A673 (cell line): ENCODE measurements around the gene ANKS1B. TPM values are rescaled to one million over a fixed set of nuclear protein-coding genes. Genes with fewer than 3 reads are reported as not detected.

ENCODE experiments used
- BruUV-seq: library from RNA; stranded (reverse); fragments of 400-500 nt; replicated peaks from 2 replicates; lab custom pipeline; 2021; lab: Mats Ljungman, UMichigan
- CTCF ChIA-PET: fragments of 300-600 bp; sonication (Branson Sonifier 250); formaldehyde crosslinking; loops from one replicate; lab custom pipeline; 2022; ENCODE audit warnings: antibody characterized with exemption; lab: Charles Lee
- POLR2A ChIA-PET: fragments of 300-600 bp; sonication (Branson Sonifier 250); formaldehyde crosslinking; loops from one replicate; lab custom pipeline; 2022; ENCODE audit warnings: antibody characterized with exemption; ENCODE audit not compliant: low non-redundant PET; lab: Charles Lee
- DNase-seq: peaks from one replicate; pipeline ENCODE4 v3.0.0-alpha.2; 2015; ENCODE audit warnings: low spot score
- H3K27ac ChIP-seq: fragments of 200-600 bp; sonication (generic); 2 replicates; pipeline ENCODE4 v1.5.1; 2016; ENCODE audit warnings: mixed run types, low read depth, mild to moderate bottlenecking, mixed read lengths, antibody characterized with exemption, low read length; ENCODE audit not compliant: poor library complexity, severe bottlenecking
- H3K27me3 ChIP-seq: fragments of 200-600 bp; sonication (generic); replicated peaks from 2 replicates; pipeline ENCODE4 v1.6.1; 2017; ENCODE audit warnings: mixed run types, low read depth, mild to moderate bottlenecking, mixed read lengths, antibody characterized with exemption, low read length; ENCODE audit not compliant: insufficient read depth, poor library complexity
- H3K36me3 ChIP-seq: fragments of 200-600 bp; sonication (generic); 2 replicates; pipeline ENCODE4 v1.6.1; 2016; ENCODE audit warnings: mixed run types, mild to moderate bottlenecking, mixed read lengths, antibody characterized with exemption, low read length; ENCODE audit not compliant: insufficient read depth, poor library complexity, severe bottlenecking
- H3K4me1 ChIP-seq: fragments of 200-600 bp; sonication (generic); 2 replicates; pipeline ENCODE4 v1.6.1; 2017; ENCODE audit warnings: mixed run types, mild to moderate bottlenecking, mixed read lengths, antibody characterized with exemption, low read length; ENCODE audit not compliant: insufficient read depth, poor library complexity, severe bottlenecking
- H3K4me3 ChIP-seq: fragments of 200-600 bp; sonication (generic); 2 replicates; pipeline ENCODE4 v1.5.1; 2016; ENCODE audit warnings: low read depth, mixed run types, mild to moderate bottlenecking, mixed read lengths, low read length; ENCODE audit not compliant: poor library complexity, severe bottlenecking
- H3K9me3 ChIP-seq: fragments of 200-600 bp; sonication (generic); 2 replicates; pipeline ENCODE4 v1.6.1; 2016; ENCODE audit warnings: mixed run types, low read depth, mild to moderate bottlenecking, mixed read lengths, antibody characterized with exemption, low read length; ENCODE audit not compliant: poor library complexity, severe bottlenecking
- CTCF ChIP-seq: fragments of 300-800, 200-600 bp; sonication (generic); conservative IDR thresholded peaks from 2 replicates; pipeline ENCODE4 v1.5.1; 2017; ENCODE audit warnings: low read depth, mild to moderate bottlenecking, antibody characterized with exemption, low read length, moderate library complexity, mixed read lengths
- EZH2 ChIP-seq: fragments of 200-600 bp; sonication (generic); IDR thresholded peaks from 2 replicates; pipeline ENCODE4 v1.6.1; 2017; ENCODE audit warnings: borderline replicate concordance, low read depth, mild to moderate bottlenecking, mixed read lengths, antibody characterized with exemption, low read length; ENCODE audit not compliant: poor library complexity, severe bottlenecking
- intact Hi-C: fragments of 100-400 bp; cut with micrococcal nuclease; formaldehyde crosslinking; loops from one replicate; pipeline ENCODE4 v1.10.0; 2022; ENCODE audit not compliant: unreplicated experiment
- total RNA-seq: library from RNA; stranded (reverse); gene quantifications from 2 replicates; pipeline ENCODE4 v1.2.3, GENCODE V29; 2021

ANKS1B gene
- total RNA-seq, 1 experiment from 2014 or later, result 0.99 TPM

- ChIA-PET CTCF (no interaction called here), POLR2A (no interaction called here)
- TF ChIP-seq EZH2, result no peak
- no peak for TF ChIP-seq CTCF
These were observed 1162.9 kb downstream of the ANKS1B start for GRCh38 chr12:98821866-98822265.

GRCh38 chr12:98821232-98821631, 1163.5 kb downstream of the ANKS1B start:
- Histone ChIP-seq H3K9me3 (no peaks in the 10 kb centered on the region), H3K36me3 (no peaks in the 10 kb centered on the region), H3K27ac (no peak overlapping the region), H3K4me1 (peaks cover 28% of the 10 kb centered on the region), H3K27me3 (no peaks in the 10 kb centered on the region), H3K4me3 (no peak overlapping the region)
- no peak for DNase-seq
- intact Hi-C loops, result no loop called here
- POLR2A ChIA-PET, result interaction anchor here (0.7 kb wide), 1 partner anchor 105 kb away, joined by 3 read pairs; no protein-coding TSS in a partner anchor
- CTCF ChIA-PET, result no interaction called here
- TF ChIP-seq EZH2, result no peak
- BruUV-seq, result no TSS peak

More at GRCh38 chr12:98821866-98822265, 1162.9 kb downstream of the ANKS1B start:
- Histone ChIP-seq H3K27me3 (no peaks in the 10 kb centered on the region), H3K27ac (no peak overlapping the region), H3K9me3 (no peaks in the 10 kb centered on the region), H3K4me1 (peaks cover 28% of the 10 kb centered on the region), H3K4me3 (no peak overlapping the region), H3K36me3 (no peaks in the 10 kb centered on the region)
- intact Hi-C loops, result no loop called here
- no peak for DNase-seq
- BruUV-seq, result no TSS peak

GRCh38 chr12:98819821-98820404, 1164.8 kb downstream of the ANKS1B start:
- DNase-seq, result peak; percentile 41
- ChIA-PET CTCF (no interaction called here), POLR2A (no interaction called here)
- Histone ChIP-seq H3K9me3 (no peaks in the 10 kb centered on the region), H3K27me3 (no peaks in the 10 kb centered on the region), H3K4me1 (peaks cover 41% of the 10 kb centered on the region), H3K4me3 (no peak overlapping the region), H3K27ac (no peak overlapping the region), H3K36me3 (no peaks in the 10 kb centered on the region)
- TF ChIP-seq EZH2, result no peak
- TF ChIP-seq CTCF, result no peak
- intact Hi-C loops, result no loop called here
- no TSS peak for BruUV-seq

GRCh38 chr12:98819071-98819470, 1165.7 kb downstream of the ANKS1B start:
- H3K27me3 ChIP-seq, result no peaks in the 10 kb centered on the region
- TF ChIP-seq CTCF, result no peak
- no peak for TF ChIP-seq EZH2
- peaks cover 48% of the 10 kb centered on the region for H3K4me1 ChIP-seq
- no peak for DNase-seq
- no peaks in the 10 kb centered on the region for H3K36me3 ChIP-seq
- H3K9me3 ChIP-seq, result no peaks in the 10 kb centered on the region
- H3K27ac ChIP-seq, result no peak overlapping the region
- ChIA-PET CTCF (no interaction called here), POLR2A (interaction anchor here (0.9 kb wide), 1 partner anchor 24 kb away, joined by 3 read pairs; no protein-coding TSS in a partner anchor)
- intact Hi-C loops, result no loop called here
- BruUV-seq, result no TSS peak
- H3K4me3 ChIP-seq, result no peak overlapping the region
